NCI-H748 treated with DMSO at 0.1 percent for 48 hours (cell line): ENCODE results near the gene PBX4.
A peak's percentile ranks its signal among the peaks of the same experiment; 100 is the strongest.

Source experiments
- DNase-seq: peaks from one replicate; lab custom pipeline; 2025; lab: John Stamatoyannopoulos, UW

Gene PBX4

GRCh38 chr19:19554074-19555023, 64.1 kb downstream of the PBX4 start:
- peak; percentile 8 for DNase-seq

DNA sequence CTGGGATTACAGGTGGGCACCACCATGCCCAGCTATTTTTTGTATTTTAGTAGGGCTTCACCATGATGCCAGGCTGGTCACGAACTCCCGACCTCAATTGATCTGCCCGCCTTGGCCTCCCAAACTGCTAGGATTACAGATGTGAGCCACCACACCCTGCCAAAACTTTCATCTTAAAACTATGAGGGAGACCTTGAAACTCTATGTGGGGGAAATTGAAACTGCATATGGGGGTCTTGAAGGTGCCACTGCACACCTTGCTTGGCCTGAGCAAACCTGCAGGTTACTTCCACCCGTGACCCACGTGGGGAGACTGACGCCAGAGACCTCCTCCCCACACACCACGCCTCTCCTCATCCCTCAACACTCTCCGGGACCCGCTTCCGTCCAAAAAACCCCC, 64.8 kb downstream of the PBX4 start:
- DNase-seq: no peak

DNA sequence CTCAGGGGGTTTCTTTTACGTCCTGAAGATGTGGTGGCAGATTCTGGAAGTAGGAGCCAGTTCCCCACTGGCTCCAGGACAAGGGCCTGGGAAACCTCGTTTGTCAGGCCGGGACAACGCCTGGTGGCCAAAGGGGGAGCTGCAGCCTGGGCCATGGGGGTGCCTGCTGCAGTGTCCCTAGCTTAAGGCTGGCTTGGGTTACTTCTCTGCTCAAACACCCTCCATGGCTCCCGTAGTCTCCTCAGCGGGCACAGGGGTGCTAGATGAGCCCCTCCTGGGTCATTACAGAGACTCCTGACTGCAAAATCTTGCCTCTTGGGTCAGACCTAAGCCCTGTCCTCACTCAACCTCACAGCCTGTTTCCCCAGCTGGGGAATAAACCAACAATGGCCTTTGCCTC, 65.7 kb downstream of the PBX4 start:
- no peak for DNase-seq

GRCh38 chr19:19551853-19552192, 66.7 kb downstream of the PBX4 start:
- DNase-seq: no peak

- DNase-seq: no peak
These were observed 67.3 kb downstream of the PBX4 start for GRCh38 chr19:19550972-19551852.

GRCh38 chr19:19550485-19550929, 68.0 kb downstream of the PBX4 start:
- no peak for DNase-seq

DNA sequence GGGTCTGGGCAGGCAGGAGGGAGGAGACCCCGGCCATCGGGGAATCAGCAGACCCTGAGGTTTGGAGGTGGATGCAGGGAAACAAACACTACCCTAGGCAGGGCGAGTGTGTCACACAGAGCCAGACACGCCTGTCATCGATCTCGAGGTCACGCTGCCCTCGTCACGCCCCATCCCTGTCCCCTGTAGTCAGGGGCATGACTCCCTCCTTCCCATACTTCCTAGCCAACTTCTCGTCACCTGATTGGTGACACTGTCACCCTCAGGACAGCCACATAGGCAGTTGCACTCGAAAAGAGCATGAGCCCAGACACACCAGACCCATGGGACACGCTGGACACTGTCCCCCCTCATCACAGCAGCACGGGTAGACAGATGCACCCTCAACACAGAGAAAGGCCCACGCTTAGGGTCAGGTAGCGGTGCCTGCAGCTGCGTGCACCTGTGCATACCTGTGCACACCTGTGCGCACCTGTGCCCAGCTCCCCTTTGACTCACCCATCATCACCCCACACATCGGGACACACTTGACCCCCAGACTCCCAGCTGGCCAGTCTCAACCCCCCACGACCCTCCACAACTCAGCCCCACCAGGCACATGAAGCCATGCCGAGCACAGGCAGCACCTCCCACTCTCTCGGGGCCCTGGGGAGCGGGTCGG, 68.6 kb downstream of the PBX4 start:
- no peak for DNase-seq

- DNase-seq: no peak
These were observed 69.3 kb downstream of the PBX4 start for GRCh38 chr19:19548915-19549759.

GRCh38 chr19:19547674-19548336, 70.7 kb downstream of the PBX4 start:
- no peak for DNase-seq

DNA sequence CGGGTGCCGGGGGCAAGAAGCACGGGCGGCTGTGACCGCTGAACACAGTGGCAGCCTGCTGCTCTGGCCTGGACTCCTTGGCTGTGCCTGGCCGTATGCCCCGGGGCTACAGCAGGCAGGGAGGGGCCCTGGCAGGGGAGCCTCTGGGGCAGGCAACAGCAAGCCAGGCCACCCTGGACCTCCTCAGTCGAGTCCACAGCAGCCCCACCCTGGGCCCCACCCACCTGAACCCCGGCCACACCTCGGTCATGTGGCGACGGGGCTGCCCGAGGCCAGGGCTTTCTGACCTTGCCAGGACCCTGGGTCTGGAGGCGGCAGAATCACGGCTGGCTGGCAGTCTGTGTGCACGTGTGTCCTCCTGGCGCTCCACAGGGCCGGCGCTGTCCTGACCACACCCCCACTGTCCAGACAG, 71.7 kb downstream of the PBX4 start:
- DNase-seq: no peak

DNA sequence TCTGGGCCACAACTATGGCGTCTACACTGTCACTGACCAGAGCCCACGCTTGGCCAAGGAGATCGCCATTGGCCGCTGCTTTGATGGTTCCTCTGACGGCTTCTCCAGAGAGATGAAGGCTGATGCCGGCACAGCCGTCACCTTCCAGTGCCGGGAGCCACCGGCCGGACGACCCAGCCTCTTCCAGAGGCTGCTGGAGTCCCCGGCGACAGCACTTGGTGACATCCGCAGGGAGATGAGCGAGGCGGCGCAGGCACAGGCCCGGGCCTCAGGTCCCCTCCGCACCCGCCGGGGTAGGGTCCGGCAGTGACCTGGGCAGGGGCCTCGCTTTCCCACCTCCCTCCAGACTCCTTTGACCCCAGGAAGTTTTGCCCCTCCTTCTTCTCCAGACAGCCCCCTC, 72.8 kb downstream of the PBX4 start:
- no peak for DNase-seq

DNA sequence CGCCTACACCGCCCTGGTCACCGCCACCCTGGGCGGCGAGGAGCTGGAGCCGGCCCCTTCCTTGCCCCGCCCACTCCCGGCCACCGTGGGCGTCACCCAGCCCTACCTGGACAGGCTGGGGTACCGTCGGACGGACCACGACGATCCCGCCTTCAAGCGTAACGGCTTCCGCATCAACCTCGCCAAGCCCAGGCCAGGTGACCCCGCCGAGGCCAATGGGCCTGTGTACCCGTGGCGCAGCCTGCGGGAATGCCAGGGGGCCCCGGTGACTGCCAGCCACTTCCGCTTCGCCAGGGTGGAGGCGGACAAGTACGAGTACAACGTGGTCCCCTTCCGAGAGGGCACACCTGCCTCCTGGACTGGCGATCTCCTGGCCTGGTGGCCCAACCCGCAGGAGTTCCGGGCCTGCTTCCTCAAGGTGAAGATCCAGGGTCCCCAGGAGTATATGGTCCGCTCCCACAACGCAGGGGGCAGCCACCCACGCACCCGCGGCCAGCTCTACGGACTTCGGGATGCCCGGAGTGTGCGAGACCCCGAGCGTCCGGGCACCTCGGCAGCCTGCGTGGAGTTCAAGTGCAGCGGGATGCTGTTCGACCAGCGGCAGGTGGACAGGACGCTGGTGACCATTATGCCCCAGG, 73.4 kb downstream of the PBX4 start:
- no peak for DNase-seq

DNA sequence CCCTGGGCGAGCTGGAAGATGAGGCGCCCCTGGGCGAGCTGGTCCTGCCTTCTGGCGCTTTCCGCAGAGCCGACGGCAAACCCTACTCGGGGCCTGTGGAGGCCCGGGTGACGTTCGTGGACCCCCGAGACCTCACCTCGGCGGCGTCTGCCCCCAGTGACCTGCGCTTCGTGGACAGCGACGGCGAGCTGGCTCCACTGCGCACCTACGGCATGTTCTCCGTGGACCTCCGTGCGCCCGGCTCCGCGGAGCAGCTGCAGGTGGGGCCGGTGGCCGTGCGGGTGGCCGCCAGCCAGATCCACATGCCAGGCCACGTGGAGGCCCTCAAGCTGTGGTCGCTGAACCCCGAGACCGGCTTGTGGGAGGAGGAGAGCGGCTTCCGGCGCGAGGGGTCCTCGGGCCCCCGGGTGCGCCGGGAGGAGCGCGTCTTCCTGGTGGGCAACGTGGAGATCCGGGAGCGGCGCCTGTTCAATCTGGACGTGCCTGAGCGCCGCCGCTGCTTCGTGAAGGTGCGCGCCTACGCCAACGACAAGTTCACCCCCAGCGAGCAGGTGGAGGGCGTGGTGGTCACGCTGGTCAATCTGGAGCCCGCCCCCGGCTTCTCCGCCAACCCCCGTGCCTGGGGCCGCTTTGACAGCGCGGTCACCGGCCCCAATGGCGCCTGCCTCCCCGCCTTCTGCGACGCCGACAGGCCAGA, 74.1 kb downstream of the PBX4 start:
- DNase-seq: no peak

DNA sequence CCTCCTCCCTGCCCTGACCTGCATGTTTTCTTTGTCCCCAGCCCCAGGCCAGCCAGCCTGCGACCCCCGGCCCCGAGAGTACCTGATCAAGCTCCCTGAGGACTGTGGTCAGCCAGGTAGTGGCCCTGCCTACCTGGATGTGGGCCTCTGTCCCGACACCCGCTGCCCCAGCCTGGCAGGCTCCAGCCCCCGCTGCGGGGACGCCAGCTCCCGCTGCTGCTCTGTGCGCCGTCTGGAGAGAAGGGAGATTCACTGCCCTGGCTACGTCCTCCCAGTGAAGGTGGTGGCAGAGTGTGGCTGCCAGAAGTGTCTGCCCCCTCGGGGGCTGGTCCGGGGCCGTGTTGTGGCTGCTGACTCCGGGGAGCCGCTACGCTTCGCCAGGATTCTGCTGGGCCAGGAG, 74.8 kb downstream of the PBX4 start:
- DNase-seq: no peak

DNA sequence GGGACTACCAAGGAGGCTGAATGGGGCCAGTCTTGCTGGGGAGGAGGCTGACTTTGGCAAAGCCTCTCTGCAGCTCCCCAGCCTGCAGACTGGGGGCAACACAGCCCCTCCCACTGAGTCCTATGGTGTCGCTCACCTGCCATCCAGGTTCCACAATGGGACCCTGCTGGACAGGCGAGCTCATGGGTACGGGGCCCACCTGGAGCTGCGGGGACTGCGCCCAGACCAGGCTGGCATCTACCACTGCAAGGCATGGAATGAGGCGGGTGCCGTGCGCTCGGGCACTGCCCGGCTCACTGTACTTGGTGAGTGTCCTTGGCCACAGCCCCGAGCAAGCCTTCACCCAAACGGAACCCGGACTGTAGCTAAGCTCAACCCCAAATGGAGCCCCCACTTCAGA, 75.4 kb downstream of the PBX4 start:
- no peak for DNase-seq

- DNase-seq: no peak
These were observed 76.0 kb downstream of the PBX4 start for GRCh38 chr19:19542507-19542906.

DNA sequence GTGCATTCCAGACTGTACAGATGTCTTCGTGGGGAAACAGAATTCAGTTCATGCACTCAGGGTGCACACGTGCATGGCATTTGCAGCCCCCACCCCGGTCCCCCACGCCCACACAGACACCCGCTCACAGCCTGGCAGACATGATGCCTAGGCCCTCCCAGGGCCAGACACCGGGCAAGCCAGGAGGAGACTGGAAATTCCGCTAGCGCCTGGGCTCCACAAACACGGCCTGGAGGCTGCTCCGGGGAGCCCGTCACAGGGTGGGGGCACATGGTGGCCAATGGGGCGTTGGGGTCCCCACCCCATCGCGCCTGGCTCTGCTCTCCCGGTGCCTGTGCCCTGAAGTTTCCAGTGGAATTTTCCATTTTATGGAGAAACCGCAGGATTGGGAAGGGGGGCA, 76.9 kb downstream of the PBX4 start:
- DNase-seq: no peak

DNA sequence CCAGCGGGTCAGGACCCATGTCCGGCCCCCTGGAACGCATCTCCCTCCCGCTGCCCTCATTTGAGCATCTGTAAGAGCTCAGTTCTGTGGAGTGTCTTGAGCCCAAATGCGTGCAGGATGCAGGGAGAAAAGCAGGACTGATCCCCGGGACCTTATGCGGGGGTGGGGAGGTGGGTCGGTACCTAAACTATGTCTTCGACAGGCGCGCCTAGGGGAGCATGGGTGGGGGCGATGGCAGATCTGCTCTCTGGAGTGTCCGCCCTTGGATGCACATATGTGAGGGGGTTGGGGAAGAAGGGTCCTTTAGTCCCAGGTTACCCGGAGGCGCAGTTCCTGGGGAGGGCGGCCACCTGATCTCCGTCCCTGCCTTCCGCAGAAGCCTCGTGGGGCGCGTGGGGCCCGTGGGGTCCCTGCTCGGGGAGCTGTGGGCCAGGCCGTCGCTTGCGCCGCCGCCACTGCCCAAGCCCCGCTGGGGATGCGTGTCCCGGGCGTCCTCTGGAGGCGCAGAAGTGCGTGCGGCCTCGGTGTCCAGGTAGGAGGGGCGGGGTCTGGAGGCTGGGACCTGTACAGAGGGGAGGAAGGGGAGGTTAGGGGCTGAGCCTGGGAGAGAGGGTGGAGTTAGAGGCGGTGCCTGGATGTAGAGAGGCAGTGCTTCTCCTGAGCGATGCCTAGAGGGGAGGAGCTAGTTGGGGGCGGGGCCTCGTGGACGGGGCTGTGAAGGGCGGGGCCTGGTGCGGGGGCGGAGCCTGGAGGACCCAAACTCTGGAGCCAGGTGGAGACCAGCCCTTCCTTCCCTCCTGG, 77.6 kb downstream of the PBX4 start:
- no peak for DNase-seq
